ENCODE data around the gene LRRC61. TPM values are rescaled to one million over a fixed set of nuclear protein-coding genes. Genes with fewer than 3 reads are reported as not detected.
"Not testable (repeated sequence)": the region's sequence is repeated elsewhere in the genome, so short reads cannot be mapped to it uniquely, and the experiment has no call there.

LRRC61 gene
- total and polyA plus RNA-seq, 2 experiments from 2014 or later = 30.0 to 34.0 TPM

- no peaks in the 10 kb centered on the region for H3K27me3 ChIP-seq
- TF ChIP-seq CTCF (IDR thresholded peaks at IDR 0.05; ENCODE audit: low read depth, low read length) = no peak
- no peaks in the 10 kb centered on the region for H3K9me3 ChIP-seq (ENCODE audit: low read depth)
- H3K36me3 ChIP-seq = no peaks in the 10 kb centered on the region
- no peak overlapping the region for H3K4me3 ChIP-seq
- H3K4me1 ChIP-seq (ENCODE audit: low read depth) = no peaks in the 10 kb centered on the region
- no peak for DNase-seq (ENCODE audit: low read depth in 1 of 2, low spot score in 1 of 2)
- H3K27ac ChIP-seq = no peak overlapping the region
Measured at GRCh38 chr7:150313870-150314269, 9.3 kb upstream of the LRRC61 start.

GRCh38 chr7:150314639-150315239 lies 8.4 kb upstream of the LRRC61 start:
- Histone ChIP-seq H3K36me3 (no peaks in the 10 kb centered on the region), H3K4me1 (ENCODE audit: low read depth) (no peaks in the 10 kb centered on the region), H3K9me3 (ENCODE audit: low read depth) (no peaks in the 10 kb centered on the region), H3K27me3 (no peaks in the 10 kb centered on the region), H3K27ac (no peak overlapping the region), H3K4me3 (no peak overlapping the region)
- no peak for TF ChIP-seq CTCF (IDR thresholded peaks at IDR 0.05; ENCODE audit: low read depth, low read length)
- DNase-seq (ENCODE audit: low read depth in 1 of 2, low spot score in 1 of 2) = no peak

GRCh38 chr7:150316987-150317386 lies 6.2 kb upstream of the LRRC61 start:
- H3K27ac ChIP-seq; H3K36me3 ChIP-seq; H3K27me3 ChIP-seq; H3K4me3 ChIP-seq; DNase-seq (ENCODE audit: low read depth in 1 of 2, low spot score in 1 of 2); H3K9me3 ChIP-seq (ENCODE audit: low read depth); H3K4me1 ChIP-seq (ENCODE audit: low read depth): not testable (repeated sequence)

GRCh38 chr7:150317748-150318444 lies 5.3 kb upstream of the LRRC61 start:
- no peaks in the 10 kb centered on the region for H3K4me1 ChIP-seq (ENCODE audit: low read depth)
- no peak for TF ChIP-seq CTCF (IDR thresholded peaks at IDR 0.05; ENCODE audit: low read depth, low read length)
- peak in 1 of 2 donors; percentile 95 for DNase-seq (ENCODE audit: low read depth in 1 of 2, low spot score in 1 of 2)
- no peak overlapping the region for H3K4me3 ChIP-seq
- no peaks in the 10 kb centered on the region for H3K9me3 ChIP-seq (ENCODE audit: low read depth)
- no peak overlapping the region for H3K27ac ChIP-seq
- no peaks in the 10 kb centered on the region for H3K27me3 ChIP-seq
- no peaks in the 10 kb centered on the region for H3K36me3 ChIP-seq

GRCh38 chr7:150321788-150322113 lies 1.4 kb upstream of the LRRC61 start:
- Histone ChIP-seq H3K27me3 (no peaks in the 10 kb centered on the region), H3K36me3 (no peaks in the 10 kb centered on the region), H3K4me3 (no peak overlapping the region), H3K4me1 (ENCODE audit: low read depth) (no peaks in the 10 kb centered on the region), H3K9me3 (ENCODE audit: low read depth) (no peaks in the 10 kb centered on the region), H3K27ac (no peak overlapping the region)
- DNase-seq (ENCODE audit: low read depth in 1 of 2, low spot score in 1 of 2) = no peak
- TF ChIP-seq CTCF (IDR thresholded peaks at IDR 0.05; ENCODE audit: low read depth, low read length) = no peak

GRCh38 chr7:150322114-150322832 lies 882 bp upstream of the LRRC61 start:
- DNase-seq (ENCODE audit: low read depth in 1 of 2, low spot score in 1 of 2) = no peak
- Histone ChIP-seq H3K9me3 (ENCODE audit: low read depth) (no peaks in the 10 kb centered on the region), H3K27ac (no peak overlapping the region), H3K27me3 (no peaks in the 10 kb centered on the region), H3K4me1 (ENCODE audit: low read depth) (no peaks in the 10 kb centered on the region), H3K36me3 (no peaks in the 10 kb centered on the region), H3K4me3 (peak overlapping the region; percentile 45)
- TF ChIP-seq CTCF (IDR thresholded peaks at IDR 0.05; ENCODE audit: low read depth, low read length) = no peak

Data from cardiac muscle cell (in vitro differentiated cells and primary cell).